HCT116 (cell line): Measurements from ENCODE around the gene HOXB1.

Experiments used
- EZH2 ChIP-seq: fragments of 200-600 bp; sonication (generic); IDR thresholded peaks from 2 replicates; pipeline ENCODE4 v1.6.1; 2017; ENCODE audit warnings: antibody characterized with exemption, mixed run types
- POLR2AphosphoS5 ChIP-seq: IDR thresholded peaks from 2 replicates; pipeline ENCODE4 v1.6.1; 2011; ENCODE audit warnings: mild to moderate bottlenecking, low read depth, low read length, moderate library complexity

GRCh38 chr17:48523010-48523409, 7.8 kb downstream of the HOXB1 start:
- no peak for TF ChIP-seq EZH2
- TF ChIP-seq POLR2AphosphoS5 = no peak
